Inflammatory macrophage (primary cell): ENCODE measurements around the gene COL4A2.
"Not testable (repeated sequence)": the region's sequence is repeated elsewhere in the genome, so short reads cannot be mapped to it uniquely, and the experiment has no call there.

ENCODE experiments used
- DNase-seq, 2 donors: peaks; one replicate each; pipeline ENCODE4 v3.0.0-alpha.2; 2020 to 2022

The COL4A2 gene

GRCh38 chr13:110382830-110383229 is 75.7 kb downstream of the COL4A2 start:
- DNase-seq, result no peak

DNA sequence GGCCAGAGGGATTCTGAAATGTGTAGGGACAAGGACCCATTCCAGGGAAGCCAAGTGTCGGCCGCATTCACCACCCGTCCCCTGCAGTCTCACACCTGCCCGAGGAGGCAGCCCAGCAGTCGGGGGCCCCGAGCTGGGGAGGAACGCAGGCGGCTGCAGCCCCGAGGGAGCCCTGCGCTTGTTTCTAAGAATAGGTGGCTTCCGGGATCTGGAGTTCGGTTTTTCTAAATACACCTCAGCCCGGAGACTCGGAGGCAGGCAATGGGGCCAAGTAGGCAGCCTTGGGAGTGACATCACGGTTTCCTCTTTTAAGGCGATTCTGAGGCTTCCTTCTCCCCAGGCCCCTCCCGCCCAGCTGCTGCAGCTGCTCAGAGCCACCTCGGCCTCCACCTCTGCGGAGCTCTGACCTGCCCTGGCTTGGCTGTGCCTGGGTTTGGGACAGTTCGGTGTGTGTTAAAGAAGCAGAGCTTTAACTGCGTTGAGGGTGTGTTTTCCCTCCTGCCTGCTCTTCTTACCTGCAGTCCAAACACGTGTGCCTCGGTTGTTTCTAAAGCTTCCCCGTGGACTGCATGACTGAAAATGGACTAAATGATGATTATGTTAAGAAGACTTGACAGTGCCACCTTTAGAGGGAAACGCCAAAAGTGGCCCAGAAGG is 80.5 kb downstream of the COL4A2 start:
- peak in 1 of 2 donors; percentile 39 for DNase-seq

- DNase-seq, result no peak
Measured at GRCh38 chr13:110388108-110388943, 81.2 kb downstream of the COL4A2 start.

- no peak for DNase-seq
Measured at GRCh38 chr13:110390567-110390966, 83.5 kb downstream of the COL4A2 start.

DNA sequence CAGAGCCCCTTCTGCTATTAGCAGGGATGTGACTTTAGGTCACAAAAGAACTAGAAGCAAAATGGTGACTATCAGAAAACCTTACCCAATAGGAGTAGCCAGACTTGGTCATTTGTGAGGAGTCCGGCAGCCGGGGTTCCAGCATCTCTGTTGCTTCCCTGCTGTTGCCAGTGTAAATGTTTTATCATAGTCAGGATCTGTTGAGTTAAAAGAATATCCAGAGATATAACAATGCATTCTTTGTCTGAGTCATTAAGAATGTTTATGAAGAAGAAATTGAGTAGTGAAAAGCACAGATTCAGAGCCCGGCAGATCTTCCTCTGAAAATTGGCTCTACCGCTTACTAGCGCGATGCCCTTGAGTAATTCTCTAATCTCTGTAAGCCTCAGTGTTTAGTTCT is 84.2 kb downstream of the COL4A2 start:
- no peak for DNase-seq

DNA sequence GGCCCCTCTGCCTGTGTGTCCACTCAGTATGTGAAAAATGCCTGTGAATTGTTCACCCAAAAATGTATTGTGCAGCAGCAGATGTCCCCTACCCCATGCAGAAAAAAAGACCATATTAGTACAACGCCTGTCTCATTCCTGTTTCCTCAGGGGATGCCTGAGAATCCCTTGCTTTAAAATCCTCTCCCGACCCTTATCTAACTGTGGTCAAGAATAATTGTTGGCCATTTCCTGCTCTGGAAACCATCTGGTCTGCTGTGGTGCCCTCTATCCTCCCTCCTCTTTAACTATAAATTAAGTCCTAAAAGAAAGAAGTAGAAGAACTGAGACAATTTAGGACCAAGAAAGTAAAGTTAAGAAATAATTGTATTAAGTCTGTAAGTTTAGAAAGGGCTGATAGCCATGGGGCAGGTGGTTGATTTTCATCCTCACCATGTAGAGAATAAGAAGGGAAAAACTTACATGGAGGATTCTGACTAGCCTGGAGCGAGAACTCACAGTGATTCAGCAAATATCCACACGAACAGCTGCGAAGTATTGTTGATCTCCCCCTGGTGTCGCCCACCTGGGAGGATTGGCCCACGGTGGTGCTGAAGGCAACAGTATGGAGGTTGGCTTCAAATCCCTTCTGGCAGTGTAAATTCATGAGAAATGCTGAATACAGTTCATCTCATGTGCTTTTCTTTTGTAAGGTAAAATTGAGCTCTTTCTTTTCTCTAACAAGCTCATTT is 85.6 kb downstream of the COL4A2 start:
- no peak for DNase-seq

- DNase-seq, result no peak
Measured at GRCh38 chr13:110393761-110394160, 86.7 kb downstream of the COL4A2 start.

DNA sequence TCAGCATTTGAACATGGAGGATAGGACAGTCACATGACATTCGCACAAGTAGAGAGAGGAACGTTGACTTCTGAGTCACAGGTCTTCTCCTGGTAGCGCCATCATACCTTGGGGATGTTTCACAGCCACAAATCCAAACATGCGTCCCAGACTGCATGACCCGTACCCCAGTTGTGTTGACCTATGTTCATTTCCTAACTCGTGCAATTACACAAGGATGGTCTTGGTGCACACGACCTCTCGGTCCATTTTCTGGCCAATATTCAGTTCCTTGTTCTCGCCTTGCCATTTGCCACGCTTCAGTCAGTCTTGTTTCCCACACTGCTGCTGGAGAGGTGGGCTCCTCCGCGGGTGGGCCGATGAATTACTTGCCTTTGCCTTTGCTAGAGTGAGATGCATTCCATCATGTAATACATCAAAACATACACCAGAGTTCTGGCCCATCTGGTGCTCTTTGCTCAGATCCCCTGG is 87.3 kb downstream of the COL4A2 start:
- no peak for DNase-seq

DNA sequence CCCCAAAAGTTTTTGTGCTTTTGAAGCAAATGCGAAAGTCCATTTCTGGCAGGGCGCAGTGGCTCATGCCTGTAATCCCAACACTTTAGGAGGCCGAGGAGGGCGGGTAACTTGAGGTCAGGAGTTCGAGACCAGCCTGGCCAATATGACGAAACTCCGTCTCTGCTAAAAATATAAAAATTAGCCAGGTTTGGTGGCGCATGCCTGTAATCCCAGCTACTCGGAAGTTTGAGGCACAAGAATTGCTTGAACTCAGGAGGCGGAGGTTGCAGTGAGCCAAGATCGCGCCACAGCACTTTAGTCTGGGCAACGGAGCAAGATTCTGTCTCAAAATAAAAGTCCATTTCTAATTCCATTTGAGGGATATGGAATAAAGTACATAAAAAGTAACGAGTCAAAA is 88.5 kb downstream of the COL4A2 start:
- not testable (repeated sequence) for DNase-seq

DNA sequence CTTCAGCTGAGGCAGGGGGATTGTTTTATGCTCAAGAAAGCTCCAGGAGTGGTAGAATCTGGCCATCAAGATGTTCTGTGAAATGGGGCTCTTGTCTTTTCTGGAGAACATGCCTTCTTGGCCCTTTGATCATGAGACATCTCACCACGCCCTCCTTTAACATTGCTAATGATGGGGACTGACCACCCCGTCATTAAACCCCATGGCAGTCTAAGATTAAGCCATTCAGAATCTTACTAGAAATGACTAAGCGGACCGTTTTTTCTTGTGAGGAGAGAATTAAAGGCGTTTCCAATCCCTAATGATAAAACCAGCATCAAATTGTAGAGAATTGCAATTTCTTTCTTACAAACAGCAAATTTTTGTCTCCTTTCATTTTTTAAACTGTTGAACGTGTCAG is 89.4 kb downstream of the COL4A2 start:
- no peak for DNase-seq

GRCh38 chr13:110396913-110397381 is 89.9 kb downstream of the COL4A2 start:
- no peak for DNase-seq

GRCh38 chr13:110397436-110398115 is 90.5 kb downstream of the COL4A2 start:
- no peak for DNase-seq

- DNase-seq, result no peak
Measured at GRCh38 chr13:110398564-110399507, 91.8 kb downstream of the COL4A2 start.

DNA sequence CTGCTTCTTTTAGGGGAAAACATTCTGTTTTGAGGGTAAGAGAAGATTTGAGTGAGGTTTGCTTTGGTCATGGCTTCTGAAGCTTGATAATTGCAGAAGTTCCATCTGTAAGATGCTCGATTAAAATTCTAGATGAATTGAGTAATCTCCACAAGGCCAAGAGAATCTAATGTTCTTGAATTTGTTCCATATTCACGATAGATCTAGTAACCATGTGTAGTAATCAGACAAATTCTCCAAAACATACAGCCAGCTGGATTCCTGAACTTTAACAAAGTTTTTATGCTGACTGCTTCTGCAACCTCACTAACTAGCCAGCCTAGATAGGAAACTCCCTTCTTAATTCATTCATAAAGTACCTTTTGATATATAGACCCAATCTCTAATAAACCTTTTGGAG is 92.7 kb downstream of the COL4A2 start:
- no peak for DNase-seq

GRCh38 chr13:110400786-110401533 is 93.9 kb downstream of the COL4A2 start:
- no peak for DNase-seq

DNA sequence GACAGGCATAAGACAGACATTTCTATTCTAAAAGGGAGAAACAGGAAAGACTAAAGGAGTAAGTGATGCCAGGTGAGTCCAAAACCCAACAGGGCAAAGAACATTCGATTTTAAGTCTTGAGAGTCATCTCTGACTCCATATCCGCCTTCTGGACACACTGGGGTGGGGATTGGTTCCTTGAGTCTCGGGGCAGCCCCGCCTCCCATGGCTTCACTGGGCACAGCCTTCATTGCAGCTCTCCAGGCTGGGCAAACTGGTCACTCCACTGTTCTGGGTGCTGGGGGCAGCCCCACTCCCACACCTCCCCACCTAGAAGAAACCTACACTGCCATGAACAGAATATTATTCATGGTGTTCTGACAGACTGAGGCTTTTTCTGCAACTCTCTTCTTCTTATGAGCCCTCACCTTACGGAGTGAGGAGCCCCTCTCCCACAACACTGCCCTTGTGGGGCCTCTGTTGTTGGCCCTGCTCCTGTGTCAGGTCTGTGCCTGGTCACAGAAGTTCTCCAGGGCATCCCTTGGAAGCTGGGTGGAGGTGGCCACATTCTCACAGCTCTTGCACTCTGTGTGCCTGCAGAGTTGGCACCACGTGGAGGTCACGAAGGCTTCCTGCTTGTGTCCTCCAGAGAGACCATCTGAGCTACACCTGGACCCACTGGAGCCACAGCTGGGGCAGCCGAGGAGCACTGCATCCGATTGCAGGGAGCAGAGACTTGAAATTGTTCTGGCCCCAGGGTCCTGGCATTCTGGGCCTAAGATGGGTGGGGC is 95.4 kb downstream of the COL4A2 start:
- DNase-seq, result no peak

DNA sequence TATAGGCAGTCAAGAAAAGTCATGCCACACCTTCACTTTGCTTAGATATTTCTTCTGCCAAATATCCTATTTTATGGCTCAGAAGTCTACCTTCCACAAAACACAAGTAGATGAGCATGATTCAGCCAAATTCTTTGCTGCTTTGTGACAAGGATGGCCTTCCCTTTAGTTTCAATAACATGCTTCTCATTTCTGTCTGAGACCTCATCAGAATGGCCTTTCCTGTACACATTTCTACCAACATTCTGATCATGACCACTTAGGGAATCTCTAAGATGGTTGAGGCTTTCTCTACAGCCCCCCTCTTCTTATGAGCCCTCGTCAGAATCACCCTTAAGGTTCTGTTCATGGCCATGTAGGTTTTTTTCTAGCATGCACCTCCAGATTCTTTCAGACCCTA is 96.2 kb downstream of the COL4A2 start:
- no peak for DNase-seq

- no peak for DNase-seq
Measured at GRCh38 chr13:110403721-110404120, 96.6 kb downstream of the COL4A2 start.

- no peak for DNase-seq
Measured at GRCh38 chr13:110404321-110404720, 97.2 kb downstream of the COL4A2 start.
